Kidney tubule cell (primary cell): ENCODE measurements around the gene GON4L.
A peak's percentile ranks its signal among the peaks of the same experiment; 100 is the strongest.
"Not testable (repeated sequence)": the region's sequence is repeated elsewhere in the genome, so short reads cannot be mapped to it uniquely, and the experiment has no call there.

ENCODE experiments used
- DNase-seq: peaks from one replicate; pipeline ENCODE4 v3.0.0-alpha.2; 2018; ENCODE audit warnings: low spot score

GON4L gene

GRCh38 chr1:155856975-155857930 lies at the start of gene GON4L:
GON4L (minus strand) TSS chr1:155857214; CDS start chr1:155853780, 3,434 bp downstream.
- DNase-seq, result peak; percentile 94

GRCh38 chr1:155904261-155904660 lies 47.2 kb upstream of the GON4L start:
- no peak for DNase-seq

- DNase-seq, result no peak
Measured at GRCh38 chr1:155900161-155900560, 43.1 kb upstream of the GON4L start.

- DNase-seq, result no peak
Measured at GRCh38 chr1:155899683-155900082, 42.7 kb upstream of the GON4L start.

GRCh38 chr1:155898888-155899287 lies 41.9 kb upstream of the GON4L start:
- DNase-seq, result no peak

- DNase-seq, result no peak
Measured at GRCh38 chr1:155897746-155898145, 40.7 kb upstream of the GON4L start.

- DNase-seq, result not testable (repeated sequence)
Measured at GRCh38 chr1:155896476-155896875, 39.5 kb upstream of the GON4L start.

GRCh38 chr1:155895617-155896016 lies 38.6 kb upstream of the GON4L start:
- DNase-seq, result peak; percentile 18

GRCh38 chr1:155893389-155894142 lies 36.6 kb upstream of the GON4L start:
- DNase-seq, result peak; percentile 91

GRCh38 chr1:155892796-155893195 lies 35.8 kb upstream of the GON4L start:
- peak; percentile 85 for DNase-seq

GRCh38 chr1:155890251-155890650 lies 33.2 kb upstream of the GON4L start:
- no peak for DNase-seq

- no peak for DNase-seq
Measured at GRCh38 chr1:155889566-155889965, 32.6 kb upstream of the GON4L start.

GRCh38 chr1:155888481-155888880 lies 31.5 kb upstream of the GON4L start:
- DNase-seq, result no peak

GRCh38 chr1:155884982-155885381 lies 28.0 kb upstream of the GON4L start:
- DNase-seq, result no peak

- DNase-seq, result no peak
Measured at GRCh38 chr1:155884031-155884960, 27.3 kb upstream of the GON4L start.

GRCh38 chr1:155882766-155883165 lies 25.8 kb upstream of the GON4L start:
- DNase-seq, result no peak

- no peak for DNase-seq
Measured at GRCh38 chr1:155882235-155882634, 25.2 kb upstream of the GON4L start.

- DNase-seq, result no peak
Measured at GRCh38 chr1:155880950-155881349, 23.9 kb upstream of the GON4L start.

GRCh38 chr1:155880251-155880650 lies 23.2 kb upstream of the GON4L start:
- no peak for DNase-seq

- no peak for DNase-seq
Measured at GRCh38 chr1:155877945-155878344, 20.9 kb upstream of the GON4L start.

GRCh38 chr1:155873860-155874259 lies 16.8 kb upstream of the GON4L start:
- peak; percentile 64 for DNase-seq

- no peak for DNase-seq
Measured at GRCh38 chr1:155872527-155872926, 15.5 kb upstream of the GON4L start.
